Measurements from ENCODE around the gene ZFAND3.

ZFAND3 gene

GRCh38 chr6:38142178-38142902 lies 322.8 kb downstream of the ZFAND3 start:
- no peak for DNase-seq

GRCh38 chr6:38143191-38144150 lies 323.9 kb downstream of the ZFAND3 start:
- no peak for DNase-seq

GRCh38 chr6:38144365-38144945 lies 324.9 kb downstream of the ZFAND3 start:
- no peak for DNase-seq

- no peak for DNase-seq
Measured at GRCh38 chr6:38146021-38146733, 326.6 kb downstream of the ZFAND3 start.

- DNase-seq, result no peak
Measured at GRCh38 chr6:38146734-38147027, 327.2 kb downstream of the ZFAND3 start.

GRCh38 chr6:38148606-38149005 lies 329.1 kb downstream of the ZFAND3 start:
- no peak for DNase-seq

GRCh38 chr6:38149531-38149930 lies 330.0 kb downstream of the ZFAND3 start:
- DNase-seq, result no peak

GRCh38 chr6:38150021-38150420 lies 330.5 kb downstream of the ZFAND3 start:
- DNase-seq, result no peak

- no peak for DNase-seq
Measured at GRCh38 chr6:38150681-38151296, 331.3 kb downstream of the ZFAND3 start.

GRCh38 chr6:38151580-38152500 lies 332.3 kb downstream of the ZFAND3 start:
- no peak for DNase-seq

- no peak for DNase-seq
Measured at GRCh38 chr6:38152620-38153019, 333.1 kb downstream of the ZFAND3 start.

- no peak for DNase-seq
Measured at GRCh38 chr6:38153076-38153797, 333.7 kb downstream of the ZFAND3 start.

- no peak for DNase-seq
Measured at GRCh38 chr6:38153798-38154345, 334.3 kb downstream of the ZFAND3 start.

- no peak for DNase-seq
Measured at GRCh38 chr6:38154731-38155130, 335.2 kb downstream of the ZFAND3 start.

- no peak for DNase-seq
Measured at GRCh38 chr6:38155144-38155543, 335.6 kb downstream of the ZFAND3 start.

GRCh38 chr6:38155621-38156204 lies 336.2 kb downstream of the ZFAND3 start:
- DNase-seq, result no peak

GRCh38 chr6:38156818-38157565 lies 337.5 kb downstream of the ZFAND3 start:
- DNase-seq, result no peak

GRCh38 chr6:38157905-38158304 lies 338.4 kb downstream of the ZFAND3 start:
- no peak for DNase-seq

- no peak for DNase-seq
Measured at GRCh38 chr6:38158762-38159350, 339.3 kb downstream of the ZFAND3 start.

Data from activated CD4-positive, alpha-beta T cell treated with anti-CD3 and anti-CD28 coated beads, Interleukin-2, amount 50 U/mL, for 4 hours (primary cell).